Cardiac fibroblast (primary cell): ENCODE measurements around the gene MED14.

Experiments used
- DNase-seq, 2 donors: peaks; one replicate each; pipeline versions ENCODE4 v3.0.0 to v3.0.0-alpha.2; 2010; ENCODE audit warnings: low read depth in 2 of 2
- H3K4me3 ChIP-seq, 2 donors: replicated peaks in 1 of 2; 1 replicate in 1 of 2; 2 replicates in 1 of 2; pipeline ENCODE4 v1.5.1; 2011; ENCODE audit warnings: low read depth in 2 of 2, low read length in 2 of 2, mild to moderate bottlenecking in 2 of 2, moderate library complexity in 1 of 2
- TF ChIP-seq, protein P1 (sequence below): IDR thresholded peaks from one replicate; pipeline ENCODE4 v1.5.1; 2011; ENCODE audit warnings: low read depth, mild to moderate bottlenecking, low read length, inconsistent platforms

MED14 gene

DNA sequence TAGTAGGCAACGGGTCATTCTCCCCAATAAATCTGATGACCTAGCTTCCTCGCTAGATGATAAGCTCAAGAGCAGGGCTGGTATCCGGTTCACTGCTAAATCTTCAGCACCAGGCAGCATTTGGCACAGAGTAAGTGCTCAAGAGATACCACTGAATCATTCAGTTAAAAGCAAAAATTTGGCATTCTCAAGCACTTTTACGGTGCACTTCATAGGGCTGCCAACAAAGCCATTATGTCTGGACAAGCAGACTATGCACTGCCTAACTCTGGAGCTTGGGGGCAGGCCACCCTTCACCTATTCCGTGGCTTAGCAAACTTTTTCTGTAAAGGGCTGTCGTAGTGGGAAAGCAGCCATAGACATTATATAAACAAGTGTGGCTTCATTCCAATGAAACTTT is 64.2 kb downstream of the MED14 start:
- peak in 1 of 2 donors; percentile 9 for DNase-seq
- TF ChIP-seq, protein P1, sequence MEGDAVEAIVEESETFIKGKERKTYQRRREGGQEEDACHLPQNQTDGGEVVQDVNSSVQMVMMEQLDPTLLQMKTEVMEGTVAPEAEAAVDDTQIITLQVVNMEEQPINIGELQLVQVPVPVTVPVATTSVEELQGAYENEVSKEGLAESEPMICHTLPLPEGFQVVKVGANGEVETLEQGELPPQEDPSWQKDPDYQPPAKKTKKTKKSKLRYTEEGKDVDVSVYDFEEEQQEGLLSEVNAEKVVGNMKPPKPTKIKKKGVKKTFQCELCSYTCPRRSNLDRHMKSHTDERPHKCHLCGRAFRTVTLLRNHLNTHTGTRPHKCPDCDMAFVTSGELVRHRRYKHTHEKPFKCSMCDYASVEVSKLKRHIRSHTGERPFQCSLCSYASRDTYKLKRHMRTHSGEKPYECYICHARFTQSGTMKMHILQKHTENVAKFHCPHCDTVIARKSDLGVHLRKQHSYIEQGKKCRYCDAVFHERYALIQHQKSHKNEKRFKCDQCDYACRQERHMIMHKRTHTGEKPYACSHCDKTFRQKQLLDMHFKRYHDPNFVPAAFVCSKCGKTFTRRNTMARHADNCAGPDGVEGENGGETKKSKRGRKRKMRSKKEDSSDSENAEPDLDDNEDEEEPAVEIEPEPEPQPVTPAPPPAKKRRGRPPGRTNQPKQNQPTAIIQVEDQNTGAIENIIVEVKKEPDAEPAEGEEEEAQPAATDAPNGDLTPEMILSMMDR, result no peak
- no peak overlapping the region for H3K4me3 ChIP-seq

DNA sequence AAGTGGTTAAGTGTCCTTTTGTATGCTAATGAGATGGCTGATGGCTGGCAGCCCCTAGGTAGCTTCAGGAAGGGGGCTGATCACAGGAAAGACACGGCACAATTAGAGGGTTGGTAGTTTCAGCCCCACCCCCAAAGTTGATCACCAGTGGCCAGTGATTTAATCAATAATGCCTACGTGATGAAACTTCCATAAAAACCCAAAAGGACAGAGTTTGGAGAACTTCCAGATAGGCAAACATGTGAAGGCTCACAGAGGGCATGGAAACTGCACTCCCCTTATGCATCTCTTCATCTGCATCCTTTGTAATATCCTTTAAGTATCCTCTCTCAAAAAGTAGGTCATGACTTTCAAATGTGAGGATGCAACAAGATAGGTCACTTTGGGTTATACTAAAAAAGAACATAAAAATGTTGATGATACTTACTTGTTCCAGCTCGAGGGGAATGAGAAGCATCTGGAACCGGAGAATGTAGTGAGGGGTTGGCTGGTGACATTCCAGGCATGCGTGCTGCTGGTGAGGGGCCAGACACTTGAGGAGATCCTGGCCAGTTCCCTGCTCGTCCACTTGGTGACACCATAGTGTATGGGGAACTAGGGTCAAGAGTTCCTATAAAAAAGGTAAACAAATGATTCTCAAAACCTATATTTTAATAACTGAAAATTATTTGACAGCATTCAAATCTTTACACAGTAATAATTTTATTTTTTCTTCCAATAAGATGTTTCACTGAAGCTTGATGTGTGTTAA is 71.3 kb downstream of the MED14 start:
- peak; percentile 35 to 53 for DNase-seq
- TF ChIP-seq, protein P1, result peak; percentile 43
- H3K4me3 ChIP-seq, result no peak overlapping the region

DNA sequence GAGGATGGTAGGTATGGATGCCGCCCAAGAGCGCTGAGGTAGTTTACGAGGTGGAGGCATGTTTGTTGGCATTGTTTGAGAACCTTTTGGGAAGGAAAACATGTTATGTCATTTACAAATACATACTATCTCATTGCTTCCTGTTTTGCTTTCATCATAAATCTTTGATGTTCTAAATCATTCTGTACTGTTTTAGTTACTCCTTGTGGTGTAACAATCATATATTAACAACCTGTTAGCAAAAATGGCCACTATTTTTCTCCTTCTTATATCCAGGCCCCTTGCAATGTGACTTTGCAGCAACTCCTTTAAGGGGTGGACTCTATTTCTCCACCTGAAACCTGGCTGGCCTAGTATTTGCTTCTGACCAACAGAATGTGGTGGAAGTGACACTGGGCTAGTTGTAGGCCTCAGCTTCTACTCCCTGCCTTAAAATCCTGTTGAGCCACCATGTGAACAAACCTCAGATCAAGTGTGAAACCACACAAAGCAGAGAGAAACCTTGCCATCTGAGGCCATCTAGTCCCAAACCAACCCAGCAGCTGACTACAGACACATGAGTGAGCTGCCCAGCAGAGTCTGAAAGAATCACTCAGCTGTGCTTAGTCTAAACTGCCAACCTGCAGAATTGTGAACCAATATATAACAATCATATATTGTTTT is 72.1 kb downstream of the MED14 start:
- H3K4me3 ChIP-seq, result no peak overlapping the region
- DNase-seq, result no peak
- TF ChIP-seq, protein P1, result no peak

DNA sequence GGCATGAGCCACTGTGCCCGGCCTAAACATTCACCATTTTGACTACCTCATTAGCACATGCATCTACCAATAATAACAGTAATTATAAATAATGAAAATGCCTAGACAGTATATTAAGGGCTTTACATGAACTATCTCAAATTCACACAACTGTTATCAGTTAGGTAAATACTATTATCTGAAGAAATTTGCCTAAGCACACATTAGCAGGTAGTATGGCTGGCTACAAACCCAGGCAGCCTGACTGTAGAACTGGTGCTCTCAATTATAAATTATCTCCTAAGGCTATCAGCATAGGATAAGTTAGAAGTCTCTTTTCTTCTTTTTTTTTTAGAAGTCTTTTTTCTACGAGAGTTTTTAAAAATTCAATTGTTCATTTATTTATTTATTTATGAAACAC is 73.9 kb downstream of the MED14 start:
- TF ChIP-seq, protein P1, result no peak
- H3K4me3 ChIP-seq, result no peak overlapping the region

DNA sequence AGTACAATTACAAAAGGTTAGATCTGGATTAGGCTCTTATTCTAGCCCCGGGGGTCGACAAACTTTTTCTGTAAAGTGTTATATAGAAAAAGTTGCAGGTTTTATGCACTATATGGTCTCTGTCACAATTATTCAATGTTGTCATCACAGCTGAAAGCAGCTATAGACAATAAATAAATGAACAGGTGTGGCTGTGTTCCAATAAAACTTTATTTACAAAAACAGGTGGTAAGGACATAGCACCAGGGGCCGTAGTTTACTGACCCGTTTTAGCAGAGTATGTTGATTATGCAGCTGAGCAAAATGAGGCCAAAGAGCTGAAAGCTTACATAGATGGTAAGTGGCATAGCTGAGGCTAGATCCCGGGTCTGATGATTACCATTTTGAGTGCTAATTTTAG is 75.0 kb downstream of the MED14 start:
- no peak overlapping the region for H3K4me3 ChIP-seq
- TF ChIP-seq, protein P1, result no peak
- no peak for DNase-seq

More for the DNA sequence above, 73.9 kb downstream of the MED14 start:
- no peak for DNase-seq

DNA sequence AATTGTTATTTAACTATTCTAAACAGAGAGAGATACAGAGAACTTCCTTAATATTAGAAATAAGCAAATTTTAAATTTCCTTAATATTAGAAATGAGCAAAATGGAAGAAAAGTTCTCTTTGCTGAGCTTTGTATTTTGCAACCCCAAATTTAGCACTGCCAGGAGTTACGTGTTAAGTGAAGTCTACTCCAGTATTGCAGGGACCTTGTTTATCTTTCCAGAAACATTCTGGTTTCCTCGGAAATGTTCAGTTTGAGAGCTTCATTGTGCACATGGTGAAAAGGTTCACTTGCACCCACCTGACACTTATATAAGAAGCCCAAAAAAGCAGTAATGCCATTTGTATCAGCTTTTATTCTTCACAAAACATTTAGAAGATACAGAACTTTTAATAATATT is 81.8 kb downstream of the MED14 start:
- H3K4me3 ChIP-seq, result no peak overlapping the region
- no peak for DNase-seq
- TF ChIP-seq, protein P1, result no peak
